HEK293 (cell line): ENCODE measurements around the gene LPP.

ENCODE experiments used
- CTCF ChIA-PET: fragments of 350-600 bp; formaldehyde crosslinking; extraction: SDS; loops from one replicate; lab custom pipeline; 2021; ENCODE audit warnings: antibody characterized with exemption; lab: Yijun Ruan, JAX
- POLR2A ChIA-PET: fragments of 300-600 bp; formaldehyde crosslinking; extraction: SDS; loops from one replicate; lab custom pipeline; 2020; ENCODE audit warnings: antibody characterized with exemption, inconsistent platforms; lab: Yijun Ruan, JAX
- H3K27ac ChIP-seq: fragments of 200-500 bp; sonication (Bioruptor generic); 2 replicates; pipeline ENCODE4 v1.5.1; 2014; ENCODE audit warnings: low read depth, low read length, control low read depth, inconsistent platforms; ENCODE audit errors: extremely low read depth
- H3K36me3 ChIP-seq, 2 experiments: fragments of 200-500 bp in 1 of 2; sonication (Bioruptor generic) in 1 of 2; 1 replicate in 1 of 2; 2 replicates in 1 of 2; pipeline ENCODE4 v1.5.1; 2014 to 2017; ENCODE audit warnings: inconsistent platforms in 2 of 2, low read length in 2 of 2; ENCODE audit not compliant: control insufficient read depth in 2 of 2, insufficient read depth in 1 of 2
- H3K4me1 ChIP-seq: fragments of 200-500 bp; sonication (Bioruptor generic); 2 replicates; pipeline ENCODE4 v1.5.1; 2014; ENCODE audit warnings: mild to moderate bottlenecking, low read length, inconsistent platforms; ENCODE audit not compliant: control insufficient read depth, insufficient read depth
- H3K4me3 ChIP-seq: 2 replicates; pipeline ENCODE4 v1.5.1; 2011; ENCODE audit warnings: low read depth, mild to moderate bottlenecking, control low read depth, low read length, moderate library complexity
- H3K9me3 ChIP-seq: fragments of 200-500 bp; sonication (Bioruptor generic); 2 replicates; pipeline ENCODE4 v1.5.1; 2014; ENCODE audit warnings: low read depth, low read length, inconsistent platforms; ENCODE audit not compliant: control insufficient read depth, insufficient read depth
- BCL11A ChIP-seq: fragments of 450-650 bp; formaldehyde crosslinking; IDR thresholded peaks from 2 replicates; pipeline ENCODE4 v1.5.1; 2016; ENCODE audit warnings: low read depth, missing biosample characterization, missing genetic modification characterization
- GFI1B ChIP-seq: fragments of 450-650 bp; formaldehyde crosslinking; IDR thresholded peaks from 2 replicates; pipeline ENCODE4 v1.5.1; 2016; ENCODE audit warnings: missing biosample characterization, missing genetic modification characterization
- GLI4 ChIP-seq: fragments of 450-650 bp; formaldehyde crosslinking; IDR thresholded peaks from 2 replicates; pipeline ENCODE4 v1.5.1; 2016; ENCODE audit warnings: missing biosample characterization, missing genetic modification characterization
- GLIS2 ChIP-seq: fragments of 450-650 bp; formaldehyde crosslinking; IDR thresholded peaks from 2 replicates; pipeline ENCODE4 v1.5.1; 2016; ENCODE audit warnings: missing biosample characterization, missing genetic modification characterization
- REPIN1 ChIP-seq: fragments of 450-650 bp; formaldehyde crosslinking; IDR thresholded peaks from 2 replicates; pipeline ENCODE4 v1.5.1; 2017; ENCODE audit warnings: missing biosample characterization, missing genetic modification characterization, low read depth
- TCF7L2 ChIP-seq: IDR thresholded peaks from 2 replicates; pipeline ENCODE4 v1.6.1; 2011; ENCODE audit warnings: low read depth, mild to moderate bottlenecking, inconsistent platforms, low read length, moderate library complexity, borderline replicate concordance
- ZBTB48 ChIP-seq: fragments of 450-650 bp; formaldehyde crosslinking; IDR thresholded peaks from 2 replicates; pipeline ENCODE4 v1.5.1; 2016; ENCODE audit warnings: missing biosample characterization, missing genetic modification characterization
- ZFP3 ChIP-seq: fragments of 450-650 bp; formaldehyde crosslinking; IDR thresholded peaks from 2 replicates; pipeline ENCODE4 v1.5.1; 2016; ENCODE audit warnings: low read depth, missing biosample characterization, missing genetic modification characterization
- ZNF175 ChIP-seq: fragments of 450-650 bp; formaldehyde crosslinking; IDR thresholded peaks from 2 replicates; pipeline ENCODE4 v1.5.1; 2016; ENCODE audit warnings: missing biosample characterization, missing genetic modification characterization
- ZNF2 ChIP-seq: fragments of 450-650 bp; formaldehyde crosslinking; IDR thresholded peaks from 2 replicates; pipeline ENCODE4 v1.5.1; 2016; ENCODE audit warnings: missing biosample characterization, missing genetic modification characterization
- ZNF248 ChIP-seq: fragments of 450-650 bp; formaldehyde crosslinking; IDR thresholded peaks from 2 replicates; pipeline ENCODE4 v1.5.1; 2017; ENCODE audit warnings: missing biosample characterization, missing genetic modification characterization
- ZNF266 ChIP-seq: fragments of 450-650 bp; formaldehyde crosslinking; IDR thresholded peaks from 2 replicates; pipeline ENCODE4 v1.5.1; 2016; ENCODE audit warnings: missing biosample characterization, missing genetic modification characterization, low read depth
- ZNF311 ChIP-seq: fragments of 450-650 bp; formaldehyde crosslinking; IDR thresholded peaks from 2 replicates; pipeline ENCODE4 v1.5.1; 2017; ENCODE audit warnings: missing biosample characterization, missing genetic modification characterization, borderline replicate concordance
- ZNF350 ChIP-seq: fragments of 450-650 bp; formaldehyde crosslinking; IDR thresholded peaks from 2 replicates; pipeline ENCODE4 v1.5.0; 2017; ENCODE audit warnings: missing biosample characterization, mild to moderate bottlenecking, missing genetic modification characterization
- ZNF394 ChIP-seq: fragments of 450-650 bp; formaldehyde crosslinking; IDR thresholded peaks from 2 replicates; pipeline ENCODE4 v1.5.1; 2016; ENCODE audit warnings: missing biosample characterization, missing genetic modification characterization, mild to moderate bottlenecking, moderate library complexity, borderline replicate concordance
- ZNF416 ChIP-seq: fragments of 450-650 bp; formaldehyde crosslinking; IDR thresholded peaks from 2 replicates; pipeline ENCODE4 v1.5.1; 2016; ENCODE audit warnings: missing biosample characterization, missing genetic modification characterization
- ZNF501 ChIP-seq: fragments of 450-650 bp; formaldehyde crosslinking; IDR thresholded peaks from 2 replicates; pipeline ENCODE4 v1.5.1; 2016; ENCODE audit warnings: missing biosample characterization, missing genetic modification characterization
- ZNF510 ChIP-seq: fragments of 450-650 bp; formaldehyde crosslinking; IDR thresholded peaks from 2 replicates; pipeline ENCODE4 v1.5.1; 2018; ENCODE audit warnings: mild to moderate bottlenecking, missing genetic modification characterization, missing biosample characterization; ENCODE audit not compliant: insufficient replicate concordance
- ZNF621 ChIP-seq: fragments of 450-650 bp; formaldehyde crosslinking; IDR thresholded peaks from 2 replicates; pipeline ENCODE4 v1.5.1; 2017; ENCODE audit warnings: missing biosample characterization, missing genetic modification characterization
- ZNF629 ChIP-seq: fragments of 450-650 bp; formaldehyde crosslinking; IDR thresholded peaks from 2 replicates; pipeline ENCODE4 v1.5.1; 2017; ENCODE audit warnings: missing biosample characterization, missing genetic modification characterization
- ZNF660 ChIP-seq: fragments of 450-650 bp; IDR thresholded peaks from 2 replicates; pipeline ENCODE4 v1.5.1; 2018; ENCODE audit warnings: missing biosample characterization, mild to moderate bottlenecking, missing genetic modification characterization
- ZNF747 ChIP-seq: fragments of 450-650 bp; formaldehyde crosslinking; IDR thresholded peaks from 2 replicates; pipeline ENCODE4 v1.5.1; 2016; ENCODE audit warnings: missing biosample characterization, missing genetic modification characterization
- TF ChIP-seq, protein P1 (sequence below): fragments of 450-650 bp; formaldehyde crosslinking; IDR thresholded peaks from 2 replicates; pipeline ENCODE4 v1.5.1; 2016; ENCODE audit warnings: missing biosample characterization, missing genetic modification characterization
- TF ChIP-seq, protein P2 (sequence below): fragments of 450-650 bp; formaldehyde crosslinking; IDR thresholded peaks from 2 replicates; pipeline ENCODE4 v1.5.1; 2016; ENCODE audit warnings: missing biosample characterization, missing genetic modification characterization
- TF ChIP-seq, protein P3 (sequence below): fragments of 450-650 bp; formaldehyde crosslinking; IDR thresholded peaks from 2 replicates; pipeline ENCODE4 v1.5.1; 2016; ENCODE audit warnings: missing biosample characterization, missing genetic modification characterization
- TF ChIP-seq, protein P4 (sequence below): fragments of 450-650 bp; formaldehyde crosslinking; IDR thresholded peaks from 2 replicates; pipeline ENCODE4 v1.5.1; 2016; ENCODE audit warnings: missing biosample characterization, missing genetic modification characterization, borderline replicate concordance

The LPP gene

DNA sequence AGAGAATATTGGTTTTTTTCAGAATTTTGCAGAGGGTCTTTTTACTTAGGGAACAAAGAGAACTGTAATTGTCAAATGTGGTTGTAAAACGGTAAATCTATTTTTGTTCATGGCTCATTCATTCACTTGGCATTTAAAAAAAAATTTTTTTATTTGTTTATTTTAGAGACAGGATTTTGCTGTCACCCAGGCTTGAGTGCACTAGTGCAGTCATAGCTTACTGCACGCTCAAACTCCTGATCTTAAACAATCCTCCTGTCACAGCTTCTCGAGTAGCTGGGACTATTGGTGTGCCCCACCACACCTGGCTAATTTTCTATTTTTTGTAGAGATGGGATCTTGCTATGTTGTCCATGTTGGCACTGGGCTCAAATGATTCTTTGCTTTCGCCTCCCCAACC lies 301.8 kb downstream of the LPP start:
- POLR2A ChIA-PET = no interaction called here
- Histone ChIP-seq H3K36me3 (no peaks in the 10 kb centered on the region), H3K4me3 (no peak overlapping the region)
- TF ChIP-seq, protein P1, sequence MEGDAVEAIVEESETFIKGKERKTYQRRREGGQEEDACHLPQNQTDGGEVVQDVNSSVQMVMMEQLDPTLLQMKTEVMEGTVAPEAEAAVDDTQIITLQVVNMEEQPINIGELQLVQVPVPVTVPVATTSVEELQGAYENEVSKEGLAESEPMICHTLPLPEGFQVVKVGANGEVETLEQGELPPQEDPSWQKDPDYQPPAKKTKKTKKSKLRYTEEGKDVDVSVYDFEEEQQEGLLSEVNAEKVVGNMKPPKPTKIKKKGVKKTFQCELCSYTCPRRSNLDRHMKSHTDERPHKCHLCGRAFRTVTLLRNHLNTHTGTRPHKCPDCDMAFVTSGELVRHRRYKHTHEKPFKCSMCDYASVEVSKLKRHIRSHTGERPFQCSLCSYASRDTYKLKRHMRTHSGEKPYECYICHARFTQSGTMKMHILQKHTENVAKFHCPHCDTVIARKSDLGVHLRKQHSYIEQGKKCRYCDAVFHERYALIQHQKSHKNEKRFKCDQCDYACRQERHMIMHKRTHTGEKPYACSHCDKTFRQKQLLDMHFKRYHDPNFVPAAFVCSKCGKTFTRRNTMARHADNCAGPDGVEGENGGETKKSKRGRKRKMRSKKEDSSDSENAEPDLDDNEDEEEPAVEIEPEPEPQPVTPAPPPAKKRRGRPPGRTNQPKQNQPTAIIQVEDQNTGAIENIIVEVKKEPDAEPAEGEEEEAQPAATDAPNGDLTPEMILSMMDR (tag by site-specific recombination) = no peak
- no peak for TF ChIP-seq ZNF621
- TF ChIP-seq, all 188 proteins: peak for 0
- Histone ChIP-seq H3K27ac (no peak overlapping the region), H3K9me3 (no peaks in the 10 kb centered on the region), H3K4me1 (no peaks in the 10 kb centered on the region)
- CTCF ChIA-PET = interaction anchor here (1.0 kb wide), 1 partner anchor 403 kb away, joined by 3 read pairs; no protein-coding TSS in a partner anchor

DNA sequence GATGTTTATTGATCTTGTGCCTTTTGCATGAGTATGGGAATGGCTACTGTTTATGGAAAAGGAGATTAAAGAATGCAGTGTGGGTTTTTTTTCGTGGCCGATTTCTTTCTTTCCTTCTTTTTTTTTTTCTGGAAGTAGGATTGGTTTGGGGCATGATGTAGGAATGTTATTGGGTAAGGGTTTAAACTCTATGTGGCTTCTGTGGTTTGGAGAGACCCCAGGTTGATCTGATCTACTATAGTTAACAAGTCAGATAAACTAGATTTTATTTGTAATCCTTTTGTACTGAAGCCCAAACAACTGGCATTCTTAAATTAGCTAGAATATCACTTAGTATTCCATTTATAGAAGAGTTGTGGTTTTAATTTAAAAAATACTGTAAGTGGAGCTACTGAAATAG lies 304.8 kb downstream of the LPP start:
- Histone ChIP-seq H3K36me3 (no peaks in the 10 kb centered on the region), H3K4me3 (no peak overlapping the region), H3K27ac (no peak overlapping the region)
- CTCF ChIA-PET = interaction anchor here (0.7 kb wide), 2 partner anchors 369 to 462 kb away, joined by 4 read pairs; no protein-coding TSS in a partner anchor
- TF ChIP-seq ZNF311 (tag by site-specific recombination) = no peak
- TF ChIP-seq ZNF747 (tag by site-specific recombination) = no peak
- TF ChIP-seq ZNF416 (tag by site-specific recombination) = no peak
- no peak for TF ChIP-seq ZNF2 (tag by site-specific recombination)
- TF ChIP-seq ZNF510 (tag by site-specific recombination) = no peak
- TF ChIP-seq ZNF350 (tag by site-specific recombination) = no peak
- TF ChIP-seq, protein P2, sequence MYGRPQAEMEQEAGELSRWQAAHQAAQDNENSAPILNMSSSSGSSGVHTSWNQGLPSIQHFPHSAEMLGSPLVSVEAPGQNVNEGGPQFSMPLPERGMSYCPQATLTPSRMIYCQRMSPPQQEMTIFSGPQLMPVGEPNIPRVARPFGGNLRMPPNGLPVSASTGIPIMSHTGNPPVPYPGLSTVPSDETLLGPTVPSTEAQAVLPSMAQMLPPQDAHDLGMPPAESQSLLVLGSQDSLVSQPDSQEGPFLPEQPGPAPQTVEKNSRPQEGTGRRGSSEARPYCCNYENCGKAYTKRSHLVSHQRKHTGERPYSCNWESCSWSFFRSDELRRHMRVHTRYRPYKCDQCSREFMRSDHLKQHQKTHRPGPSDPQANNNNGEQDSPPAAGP = no peak
- TF ChIP-seq GLI4 (tag by site-specific recombination) = no peak
- TF ChIP-seq ZNF394 = no peak
- no peak for TF ChIP-seq ZBTB48 (tag by site-specific recombination)
- TF ChIP-seq TCF7L2 = no peak
- no peak for TF ChIP-seq ZNF175 (tag by site-specific recombination)
- no peak for TF ChIP-seq ZNF629
- TF ChIP-seq, all 188 proteins: peak for 0
- POLR2A ChIA-PET = no interaction called here
- no peaks in the 10 kb centered on the region for H3K9me3 ChIP-seq
- no peaks in the 10 kb centered on the region for H3K4me1 ChIP-seq

DNA sequence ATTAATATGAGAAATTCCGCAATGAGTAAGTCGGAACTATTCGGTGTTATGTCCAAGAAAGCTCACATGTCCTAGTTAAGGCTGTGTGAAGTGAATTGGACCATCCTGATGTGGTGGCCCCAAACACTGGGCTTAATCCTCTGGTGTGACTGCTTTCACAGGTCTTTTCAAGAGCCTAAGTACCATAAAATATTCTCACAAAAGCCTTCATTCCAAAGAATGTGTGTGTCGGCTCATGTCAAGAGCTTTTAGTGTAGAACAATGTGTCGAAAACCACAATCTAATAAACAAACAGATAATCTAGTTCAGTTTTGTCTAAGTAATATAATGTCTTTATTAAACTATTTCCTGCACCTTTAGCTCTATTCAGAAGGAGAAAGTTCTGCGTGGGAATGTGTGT lies 311.4 kb downstream of the LPP start:
- H3K27ac ChIP-seq = no peak overlapping the region
- CTCF ChIA-PET = interaction anchor here (0.7 kb wide), 1 partner anchor 185 kb away, joined by 3 read pairs; no protein-coding TSS in a partner anchor
- POLR2A ChIA-PET = no interaction called here
- H3K36me3 ChIP-seq = no peaks in the 10 kb centered on the region
- no peaks in the 10 kb centered on the region for H3K4me1 ChIP-seq
- no peaks in the 10 kb centered on the region for H3K9me3 ChIP-seq
- H3K4me3 ChIP-seq = no peak overlapping the region
- TF ChIP-seq ZNF501 = no peak
- TF ChIP-seq ZNF510 (tag by site-specific recombination) = no peak
- TF ChIP-seq BCL11A (tag by site-specific recombination) = no peak
- TF ChIP-seq, protein P3, sequence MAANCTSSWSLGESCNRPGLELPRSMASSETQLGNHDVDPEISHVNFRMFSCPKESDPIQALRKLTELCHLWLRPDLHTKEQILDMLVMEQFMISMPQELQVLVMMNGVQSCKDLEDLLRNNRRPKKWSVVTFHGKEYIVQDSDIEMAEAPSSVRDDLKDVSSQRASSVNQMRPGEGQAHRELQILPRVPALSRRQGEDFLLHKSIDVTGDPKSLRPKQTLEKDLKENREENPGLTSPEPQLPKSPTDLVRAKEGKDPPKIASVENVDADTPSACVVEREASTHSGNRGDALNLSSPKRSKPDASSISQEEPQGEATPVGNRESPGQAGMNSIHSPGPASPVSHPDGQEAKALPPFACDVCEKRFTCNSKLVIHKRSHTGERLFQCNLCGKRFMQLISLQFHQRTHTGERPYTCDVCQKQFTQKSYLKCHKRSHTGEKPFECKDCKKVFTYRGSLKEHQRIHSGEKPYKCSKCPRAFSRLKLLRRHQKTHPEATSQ = no peak
- no peak for TF ChIP-seq GFI1B
- no peak for TF ChIP-seq GLIS2 (tag by site-specific recombination)
- no peak for TF ChIP-seq ZFP3
- no peak for TF ChIP-seq ZNF660
- TF ChIP-seq, protein P4, sequence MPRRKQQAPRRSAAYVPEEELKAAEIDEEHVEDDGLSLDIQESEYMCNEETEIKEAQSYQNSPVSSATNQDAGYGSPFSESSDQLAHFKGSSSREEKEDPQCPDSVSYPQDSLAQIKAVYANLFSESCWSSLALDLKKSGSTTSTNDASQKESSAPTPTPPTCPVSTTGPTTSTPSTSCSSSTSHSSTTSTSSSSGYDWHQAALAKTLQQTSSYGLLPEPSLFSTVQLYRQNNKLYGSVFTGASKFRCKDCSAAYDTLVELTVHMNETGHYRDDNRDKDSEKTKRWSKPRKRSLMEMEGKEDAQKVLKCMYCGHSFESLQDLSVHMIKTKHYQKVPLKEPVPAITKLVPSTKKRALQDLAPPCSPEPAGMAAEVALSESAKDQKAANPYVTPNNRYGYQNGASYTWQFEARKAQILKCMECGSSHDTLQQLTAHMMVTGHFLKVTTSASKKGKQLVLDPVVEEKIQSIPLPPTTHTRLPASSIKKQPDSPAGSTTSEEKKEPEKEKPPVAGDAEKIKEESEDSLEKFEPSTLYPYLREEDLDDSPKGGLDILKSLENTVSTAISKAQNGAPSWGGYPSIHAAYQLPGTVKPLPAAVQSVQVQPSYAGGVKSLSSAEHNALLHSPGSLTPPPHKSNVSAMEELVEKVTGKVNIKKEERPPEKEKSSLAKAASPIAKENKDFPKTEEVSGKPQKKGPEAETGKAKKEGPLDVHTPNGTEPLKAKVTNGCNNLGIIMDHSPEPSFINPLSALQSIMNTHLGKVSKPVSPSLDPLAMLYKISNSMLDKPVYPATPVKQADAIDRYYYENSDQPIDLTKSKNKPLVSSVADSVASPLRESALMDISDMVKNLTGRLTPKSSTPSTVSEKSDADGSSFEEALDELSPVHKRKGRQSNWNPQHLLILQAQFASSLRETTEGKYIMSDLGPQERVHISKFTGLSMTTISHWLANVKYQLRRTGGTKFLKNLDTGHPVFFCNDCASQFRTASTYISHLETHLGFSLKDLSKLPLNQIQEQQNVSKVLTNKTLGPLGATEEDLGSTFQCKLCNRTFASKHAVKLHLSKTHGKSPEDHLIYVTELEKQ (tag by site-specific recombination) = no peak
- TF ChIP-seq ZNF266 (tag by site-specific recombination) = no peak
- TF ChIP-seq REPIN1 = no peak
- no peak for TF ChIP-seq ZNF248 (tag by site-specific recombination)
